Astrocyte (in vitro differentiated cells and primary cell): Measurements from ENCODE around the gene EGFR. TPM values are rescaled to one million over a fixed set of nuclear protein-coding genes. Genes with fewer than 3 reads are reported as not detected.

Experiments
- DNase-seq: peaks from one replicate; pipeline ENCODE4 v3.0.0-alpha.2; 2010; ENCODE audit warnings: low read depth
- FAIRE-seq: peaks from 2 replicates; lab custom pipeline; 2011; peaks lifted over from hg19 to GRCh38; lab: Jason Lieb, UNC
- H2AFZ ChIP-seq: 2 replicates; pipeline ENCODE4 v1.6.0; 2012; ENCODE audit warnings: low read depth, low read length, inconsistent platforms
- H3K27ac ChIP-seq: 2 replicates; pipeline ENCODE4 v1.5.1; 2011; ENCODE audit warnings: low read depth, low read length, inconsistent platforms
- H3K27me3 ChIP-seq: 2 replicates; pipeline ENCODE4 v1.6.0; 2011; ENCODE audit warnings: low read length, inconsistent platforms; ENCODE audit not compliant: insufficient read depth
- H3K36me3 ChIP-seq: 2 replicates; pipeline ENCODE4 v1.5.1; 2011; ENCODE audit warnings: low read length, inconsistent platforms; ENCODE audit not compliant: insufficient read depth
- H3K4me1 ChIP-seq: 2 replicates; pipeline ENCODE4 v1.5.1; 2011; ENCODE audit warnings: low read length, inconsistent platforms; ENCODE audit not compliant: insufficient read depth
- H3K4me2 ChIP-seq: 2 replicates; pipeline ENCODE4 v1.6.0; 2012; ENCODE audit warnings: low read length, inconsistent platforms
- H3K4me3 ChIP-seq: 2 replicates; pipeline ENCODE4 v1.5.1; 2011; ENCODE audit warnings: low read depth, mild to moderate bottlenecking, low read length, inconsistent platforms; ENCODE audit not compliant: insufficient read depth
- H3K79me2 ChIP-seq: 2 replicates; pipeline ENCODE4 v1.6.0; 2012; ENCODE audit warnings: mild to moderate bottlenecking, low read length, inconsistent platforms; ENCODE audit not compliant: insufficient read depth
- H3K9ac ChIP-seq: 2 replicates; pipeline ENCODE4 v1.6.0; 2012; ENCODE audit warnings: mild to moderate bottlenecking, low read length, inconsistent platforms
- H3K9me3 ChIP-seq: 2 replicates; pipeline ENCODE4 v1.5.1; 2012; ENCODE audit warnings: low read depth, mild to moderate bottlenecking, low read length, inconsistent platforms; ENCODE audit not compliant: insufficient read depth
- H4K20me1 ChIP-seq: 2 replicates; pipeline ENCODE4 v1.6.0; 2012; ENCODE audit warnings: low read length, inconsistent platforms; ENCODE audit not compliant: insufficient read depth
- H3K27ac Mint-ChIP-seq: one replicate; pipeline ENCODE4 v1.8.0; 2021; ENCODE audit warnings: mild to moderate bottlenecking, mixed read lengths; ENCODE audit not compliant: unreplicated experiment
- H3K27me3 Mint-ChIP-seq: one replicate; pipeline ENCODE4 v1.8.0; 2021; ENCODE audit warnings: low read depth, mixed read lengths; ENCODE audit not compliant: unreplicated experiment
- H3K36me3 Mint-ChIP-seq: one replicate; pipeline ENCODE4 v1.8.0; 2021; ENCODE audit warnings: low read depth, mixed read lengths; ENCODE audit not compliant: unreplicated experiment
- H3K4me1 Mint-ChIP-seq: one replicate; pipeline ENCODE4 v1.8.0; 2021; ENCODE audit warnings: low read depth, mixed read lengths; ENCODE audit not compliant: unreplicated experiment
- H3K4me3 Mint-ChIP-seq: one replicate; pipeline ENCODE4 v1.8.0; 2021; ENCODE audit warnings: mild to moderate bottlenecking, moderate library complexity, mixed read lengths; ENCODE audit not compliant: unreplicated experiment
- H3K9me3 Mint-ChIP-seq: one replicate; pipeline ENCODE4 v1.8.0; 2021; ENCODE audit warnings: mild to moderate bottlenecking, mixed read lengths; ENCODE audit not compliant: unreplicated experiment
- CTCF ChIP-seq: IDR thresholded peaks from 2 replicates; pipeline ENCODE4 v1.5.1; 2011; ENCODE audit warnings: low read depth, mild to moderate bottlenecking, inconsistent platforms, low read length, moderate library complexity; ENCODE audit not compliant: insufficient read depth
- EZH2 ChIP-seq: IDR thresholded peaks from 2 replicates; pipeline ENCODE4 v1.6.1; 2012; ENCODE audit warnings: mild to moderate bottlenecking, low read length, inconsistent platforms; ENCODE audit not compliant: insufficient read depth
- total RNA-seq: library from RNA; stranded (reverse); gene quantifications from 2 replicates; pipeline ENCODE4 v1.2.1, GENCODE V29; 2021

Gene EGFR
- total RNA-seq, 1 donor from 2014 or later, result 27.3 TPM

GRCh38 chr7:55065511-55066229 lies 46.9 kb downstream of the EGFR start:
- peaks cover 58% of the 10 kb centered on the region for H3K4me1 Mint-ChIP-seq
- DNase-seq (peak; percentile 90), FAIRE-seq (peak; percentile 62)
- H3K4me3 ChIP-seq, result peak overlapping the region; percentile 24
- H3K27ac ChIP-seq, result peak overlapping the region; percentile 99
- peaks cover 69% of the 10 kb centered on the region for H3K79me2 ChIP-seq
- H3K36me3 ChIP-seq, result no peaks in the 10 kb centered on the region
- H3K4me2 ChIP-seq, result peak overlapping the region; percentile 78
- peaks cover 54% of the 10 kb centered on the region for H3K4me1 ChIP-seq
- peak overlapping the region; percentile 99 for H3K27ac Mint-ChIP-seq
- H3K9ac ChIP-seq, result peak overlapping the region; percentile 79
- no peaks in the 10 kb centered on the region for H4K20me1 ChIP-seq
- no peaks in the 10 kb centered on the region for H3K27me3 ChIP-seq
- no peaks in the 10 kb centered on the region for H3K9me3 ChIP-seq
- H3K36me3 Mint-ChIP-seq, result no peaks in the 10 kb centered on the region
- no peak overlapping the region for H2AFZ ChIP-seq
- no peaks in the 10 kb centered on the region for H3K9me3 Mint-ChIP-seq
- TF ChIP-seq CTCF (no peak), EZH2 (no peak)
- H3K27me3 Mint-ChIP-seq, result no peaks in the 10 kb centered on the region
- no peak overlapping the region for H3K4me3 Mint-ChIP-seq

GRCh38 chr7:55066524-55066923 lies 47.7 kb downstream of the EGFR start:
- no peaks in the 10 kb centered on the region for H3K27me3 ChIP-seq
- H2AFZ ChIP-seq, result no peak overlapping the region
- peak overlapping the region; percentile 99 for H3K27ac ChIP-seq
- H3K9ac ChIP-seq, result peak overlapping the region; percentile 79
- H3K4me3 ChIP-seq, result no peak overlapping the region
- no peak for TF ChIP-seq EZH2
- no peak for TF ChIP-seq CTCF
- Mint-ChIP-seq H3K27me3 (no peaks in the 10 kb centered on the region), H3K4me1 (peaks cover 53% of the 10 kb centered on the region), H3K36me3 (no peaks in the 10 kb centered on the region), H3K27ac (peak overlapping the region; percentile 99), H3K4me3 (peak overlapping the region; percentile 15), H3K9me3 (no peaks in the 10 kb centered on the region)
- H3K79me2 ChIP-seq, result peaks cover 69% of the 10 kb centered on the region
- peaks cover 2% of the 10 kb centered on the region for H3K36me3 ChIP-seq
- peak overlapping the region; percentile 78 for H3K4me2 ChIP-seq
- H3K9me3 ChIP-seq, result no peaks in the 10 kb centered on the region
- no peaks in the 10 kb centered on the region for H4K20me1 ChIP-seq
- FAIRE-seq, result no peak
- H3K4me1 ChIP-seq, result peaks cover 46% of the 10 kb centered on the region
- DNase-seq, result no peak

DNA sequence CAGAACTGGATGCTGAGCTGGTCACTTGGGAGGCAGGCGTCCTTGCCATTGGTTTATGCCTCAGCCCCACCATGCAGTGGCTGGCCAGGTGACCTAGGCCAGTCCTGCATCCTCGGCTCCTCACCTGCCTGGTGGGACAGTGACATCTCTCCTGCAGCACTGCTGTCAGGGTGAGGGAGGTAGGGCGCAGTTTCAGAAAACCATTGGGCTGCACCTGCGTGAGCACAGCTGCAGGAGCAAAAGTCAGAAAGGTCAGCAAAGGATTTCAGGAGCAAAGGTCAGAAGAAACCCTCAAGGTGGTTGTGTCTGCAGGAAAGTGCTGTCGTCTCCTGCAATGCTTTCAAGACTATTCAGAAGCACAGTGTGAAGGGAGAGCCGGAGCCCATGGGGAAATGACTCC lies 48.1 kb downstream of the EGFR start:
- H3K79me2 ChIP-seq, result peaks cover 67% of the 10 kb centered on the region
- peak overlapping the region; percentile 99 for H3K27ac Mint-ChIP-seq
- peaks cover 43% of the 10 kb centered on the region for H3K4me1 ChIP-seq

More for the DNA sequence above, 48.1 kb downstream of the EGFR start:
- FAIRE-seq (no peak), DNase-seq (no peak)
- Mint-ChIP-seq H3K9me3 (no peaks in the 10 kb centered on the region), H3K36me3 (no peaks in the 10 kb centered on the region), H3K27me3 (no peaks in the 10 kb centered on the region), H3K4me1 (peaks cover 51% of the 10 kb centered on the region), H3K4me3 (no peak overlapping the region)
- H3K4me2 ChIP-seq, result peak overlapping the region; percentile 78
- peaks cover 2% of the 10 kb centered on the region for H3K36me3 ChIP-seq
- no peak for TF ChIP-seq CTCF
- TF ChIP-seq EZH2, result no peak
- no peaks in the 10 kb centered on the region for H3K27me3 ChIP-seq
- no peak overlapping the region for H2AFZ ChIP-seq
- H3K4me3 ChIP-seq, result no peak overlapping the region
- no peaks in the 10 kb centered on the region for H3K9me3 ChIP-seq
- peak overlapping the region; percentile 79 for H3K9ac ChIP-seq
- peak overlapping the region; percentile 99 for H3K27ac ChIP-seq
- H4K20me1 ChIP-seq, result no peaks in the 10 kb centered on the region
